Activated T-helper 1 cell treated with anti-CD3 and anti-CD28 coated beads, Interleukin-12 subunit alpha, Interleukin-12 subunit beta, Interleukin-2, Interleukin-4 antibody, amounts not matched to agents 30 ng/mL and 10 ng/mL and 1 ng/mL, durations not matched to agents 14 hours and 24 hours and 36 hours (primary cell): ENCODE results near the gene ZNF273. TPM values are rescaled to one million over a fixed set of nuclear protein-coding genes. Genes with fewer than 3 reads are reported as not detected.
"Not testable (repeated sequence)": the region's sequence is repeated elsewhere in the genome, so short reads cannot be mapped to it uniquely, and the experiment has no call there.

ENCODE experiments used
- DNase-seq: peaks from one replicate; pipeline ENCODE4 v3.0.0; 2021; ENCODE audit warnings: low spot score
- H3K27ac Mint-ChIP-seq: one replicate; pipeline ENCODE4 v1.8.0; 2021; ENCODE audit warnings: mild to moderate bottlenecking, mixed read lengths
- H3K27me3 Mint-ChIP-seq: one replicate; pipeline ENCODE4 v1.8.0; 2022; ENCODE audit warnings: mild to moderate bottlenecking, moderate library complexity, mixed read lengths; ENCODE audit not compliant: insufficient read depth
- H3K36me3 Mint-ChIP-seq: one replicate; pipeline ENCODE4 v1.8.0; 2021; ENCODE audit warnings: low read depth, mixed read lengths
- H3K4me1 Mint-ChIP-seq: one replicate; pipeline ENCODE4 v1.8.0; 2021; ENCODE audit warnings: low read depth, mixed read lengths
- H3K4me3 Mint-ChIP-seq: one replicate; pipeline ENCODE4 v1.8.0; 2021; ENCODE audit warnings: mild to moderate bottlenecking, moderate library complexity, mixed read lengths
- H3K9me3 Mint-ChIP-seq: one replicate; pipeline ENCODE4 v1.8.0; 2021; ENCODE audit warnings: mixed read lengths
- intact Hi-C: fragments of 100-400 bp; cut with micrococcal nuclease; formaldehyde crosslinking; loops from one replicate; pipeline ENCODE4 v1.15.1; 2024
- total RNA-seq: library from RNA; stranded (reverse); gene quantifications from 2 replicates; pipeline ENCODE4 v1.2.3, GENCODE V29; 2022

ZNF273 gene
- 8.5 and 9.3 TPM in 2 replicates for total RNA-seq

DNA sequence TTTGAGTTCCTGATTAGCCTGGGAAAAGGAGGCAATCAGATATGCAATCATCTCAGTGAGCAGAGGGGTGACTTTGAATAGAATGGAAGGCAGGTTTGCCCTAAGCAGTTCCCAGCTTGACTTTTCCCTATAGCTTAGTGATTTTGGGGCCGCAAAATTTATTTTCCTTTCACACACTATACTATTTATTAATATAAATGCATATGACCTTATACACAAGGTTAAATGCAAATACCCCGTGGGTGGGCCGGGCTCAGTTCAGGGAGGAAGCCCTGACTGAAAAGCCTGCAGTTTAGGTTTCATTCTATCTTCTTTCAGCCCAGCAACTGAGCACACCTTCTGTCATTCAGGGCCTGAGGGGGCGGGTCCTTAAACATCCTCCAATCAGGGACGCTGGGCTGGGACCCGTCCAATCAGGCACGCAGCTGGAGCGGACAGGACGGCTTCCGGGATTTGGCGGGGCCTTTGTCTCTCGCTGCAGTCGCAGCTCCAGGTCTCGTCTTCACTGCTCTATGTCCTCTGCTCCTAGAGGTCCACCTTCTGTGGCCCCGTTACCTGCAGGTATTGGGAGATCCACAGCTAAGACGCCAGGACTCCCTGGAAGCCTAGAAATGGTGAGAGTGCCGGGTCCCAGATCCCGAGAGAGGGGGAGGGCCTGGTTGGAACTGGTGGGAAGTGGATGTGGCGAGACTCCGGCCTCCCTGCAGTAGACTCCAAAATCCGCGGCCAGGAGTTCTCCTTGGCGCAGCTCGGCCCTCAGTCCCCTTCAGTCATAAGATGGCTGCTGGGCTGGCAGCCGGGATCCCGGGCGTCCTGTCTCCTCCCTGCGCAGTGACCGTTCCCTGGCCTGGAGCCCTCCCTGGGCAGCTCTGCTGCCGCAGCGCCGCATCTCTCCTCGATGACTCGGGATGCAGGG lies at the start of gene ZNF273:
Gene ZNF273, plus strand, starts transcription at position 468 of the 916 bp plus-strand sequence. Its CDS starts 45 bp downstream, at position 513.
- DNase-seq: peak; percentile 87
- Mint-ChIP-seq H3K27me3 (no peaks in the 10 kb centered on the region), H3K27ac (peak within 1 kb of the TSS; percentile 93), H3K4me3 (peak within 1 kb of the TSS; percentile 98), H3K4me1 (peaks cover 29% of the 10 kb centered on the region), H3K36me3 (peaks cover 19% of the 10 kb centered on the region), H3K9me3 (peaks cover 18% of the 10 kb centered on the region)
- intact Hi-C loops: loop anchor here (1.0 to 2.0 kb wide), 6 partner anchors 103 to 590 kb away; partner anchors contain the start of genes ERV3-1, ZNF107, ZNF138 and ZNF736

DNA sequence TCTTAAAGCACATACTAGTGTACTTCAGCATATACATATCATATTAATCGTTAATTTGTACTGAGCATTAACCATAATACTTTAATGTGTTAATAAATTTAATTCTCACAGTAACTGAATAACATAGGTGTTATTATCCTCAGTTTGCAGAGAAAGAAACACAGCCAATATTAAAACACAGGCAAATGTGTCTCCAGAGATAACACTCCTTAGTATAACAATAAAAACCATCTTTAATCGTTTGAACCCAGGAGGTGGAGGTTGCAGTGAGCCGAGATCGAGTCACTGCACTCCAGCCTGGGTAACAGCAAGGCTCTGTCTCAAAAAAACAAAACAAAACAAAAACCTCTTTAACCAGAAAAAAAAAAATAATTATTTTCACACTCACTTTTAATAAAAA lies 49.4 kb upstream of the ZNF273 start:
- intact Hi-C loops: no loop called here
- peaks cover 4% of the 10 kb centered on the region for H3K9me3 Mint-ChIP-seq
- H3K27ac Mint-ChIP-seq: no peak overlapping the region
- no peak for DNase-seq
- no peaks in the 10 kb centered on the region for H3K27me3 Mint-ChIP-seq
- no peaks in the 10 kb centered on the region for H3K36me3 Mint-ChIP-seq
- no peak overlapping the region for H3K4me3 Mint-ChIP-seq
- no peaks in the 10 kb centered on the region for H3K4me1 Mint-ChIP-seq

DNA sequence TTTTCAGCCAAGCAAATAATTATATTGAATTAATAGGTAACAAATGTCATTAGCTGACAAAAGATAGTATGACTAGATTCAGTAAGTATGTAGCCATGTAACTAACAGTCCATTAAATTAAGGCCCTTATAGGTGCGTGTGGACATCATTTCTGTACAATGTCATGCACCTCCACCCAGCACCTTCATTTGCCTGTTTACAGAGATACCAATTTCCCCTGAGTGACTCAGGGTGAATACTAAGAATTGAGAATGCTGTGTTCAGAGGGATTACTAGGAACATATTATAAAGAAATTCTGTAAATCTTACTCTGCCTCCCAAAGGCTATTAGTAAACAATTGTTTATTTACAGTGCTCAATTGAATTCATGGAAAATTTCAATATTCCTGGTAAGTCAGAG lies 48.1 kb upstream of the ZNF273 start:
- H3K27ac Mint-ChIP-seq: no peak overlapping the region
- peaks cover 4% of the 10 kb centered on the region for H3K9me3 Mint-ChIP-seq
- H3K36me3 Mint-ChIP-seq: no peaks in the 10 kb centered on the region
- no peak overlapping the region for H3K4me3 Mint-ChIP-seq
- no peak for DNase-seq
- no peaks in the 10 kb centered on the region for H3K4me1 Mint-ChIP-seq
- intact Hi-C loops: no loop called here
- H3K27me3 Mint-ChIP-seq: no peaks in the 10 kb centered on the region

DNA sequence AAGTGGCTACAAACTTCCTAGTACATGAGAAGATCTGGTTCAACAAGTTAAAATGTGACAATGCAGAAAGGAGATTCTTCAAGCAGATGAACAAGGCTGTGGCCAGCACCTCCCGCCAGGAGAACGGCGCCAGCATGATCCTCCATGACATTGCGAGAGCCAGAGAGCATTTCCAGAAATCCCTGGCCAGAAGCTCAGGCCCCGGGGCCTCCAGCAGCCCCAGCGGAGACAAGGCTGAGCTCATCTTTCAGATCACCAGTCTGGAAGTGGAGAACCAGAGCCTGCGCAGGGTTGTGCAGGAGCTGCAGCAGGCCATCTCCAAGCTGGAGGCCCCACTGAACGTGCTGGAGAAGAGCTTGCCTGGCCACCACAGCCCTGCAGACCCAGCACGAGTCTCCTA lies 40.1 kb upstream of the ZNF273 start:
- no peaks in the 10 kb centered on the region for H3K27me3 Mint-ChIP-seq
- H3K36me3 Mint-ChIP-seq: peaks cover 2% of the 10 kb centered on the region
- H3K4me1 Mint-ChIP-seq: no peaks in the 10 kb centered on the region
- H3K4me3 Mint-ChIP-seq: no peak overlapping the region
- DNase-seq: no peak
- no peak overlapping the region for H3K27ac Mint-ChIP-seq
- intact Hi-C loops: no loop called here
- H3K9me3 Mint-ChIP-seq: no peaks in the 10 kb centered on the region

GRCh38 chr7:64863530-64863929 lies 39.5 kb upstream of the ZNF273 start:
- H3K27me3 Mint-ChIP-seq, H3K4me1 Mint-ChIP-seq, intact Hi-C loops, DNase-seq, H3K36me3 Mint-ChIP-seq, H3K9me3 Mint-ChIP-seq, H3K4me3 Mint-ChIP-seq, H3K27ac Mint-ChIP-seq: not testable (repeated sequence)

- H3K27ac Mint-ChIP-seq: no peak overlapping the region
- H3K9me3 Mint-ChIP-seq: peaks cover 5% of the 10 kb centered on the region
- no peak for DNase-seq
- H3K4me1 Mint-ChIP-seq: no peaks in the 10 kb centered on the region
- H3K27me3 Mint-ChIP-seq: no peaks in the 10 kb centered on the region
- intact Hi-C loops: no loop called here
- H3K4me3 Mint-ChIP-seq: no peak overlapping the region
- peaks cover 2% of the 10 kb centered on the region for H3K36me3 Mint-ChIP-seq
Observed at GRCh38 chr7:64863969-64864368, 39.1 kb upstream of the ZNF273 start.

DNA sequence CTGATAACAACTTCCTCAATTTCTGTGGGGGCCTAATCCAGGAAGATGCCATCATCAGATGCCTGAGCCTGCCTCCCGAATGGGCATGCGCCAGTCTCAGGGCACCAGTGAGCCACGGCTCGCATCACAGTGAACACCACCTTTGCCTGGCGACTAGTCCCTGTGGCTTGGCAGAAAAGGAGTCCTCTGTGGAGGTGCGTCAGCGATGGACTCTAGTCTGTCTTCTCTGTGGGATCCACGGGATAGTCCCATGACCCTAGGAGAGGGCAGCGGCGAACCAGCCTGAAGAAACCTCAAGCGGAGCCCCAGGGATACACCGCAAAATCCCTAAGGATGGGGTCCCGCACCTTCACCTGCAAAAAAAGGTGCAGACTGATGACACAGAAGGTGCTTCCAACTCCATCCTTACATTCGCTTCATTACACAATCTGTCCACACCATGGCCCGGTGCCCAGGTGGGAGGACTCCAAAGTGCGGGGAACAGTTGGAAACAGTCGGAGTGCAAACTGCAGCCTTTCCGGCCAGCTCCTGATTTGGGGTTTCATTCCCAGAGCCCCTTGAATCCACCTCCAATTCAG lies 35.1 kb upstream of the ZNF273 start:
- intact Hi-C loops: no loop called here
- Mint-ChIP-seq H3K4me1 (no peaks in the 10 kb centered on the region), H3K27ac (no peak overlapping the region), H3K27me3 (no peaks in the 10 kb centered on the region), H3K36me3 (peaks cover 2% of the 10 kb centered on the region), H3K9me3 (peaks cover 22% of the 10 kb centered on the region), H3K4me3 (no peak overlapping the region)
- DNase-seq: no peak

- H3K36me3 Mint-ChIP-seq: peaks cover 2% of the 10 kb centered on the region
- no peaks in the 10 kb centered on the region for H3K4me1 Mint-ChIP-seq
- H3K9me3 Mint-ChIP-seq: peaks cover 23% of the 10 kb centered on the region
- no peak for DNase-seq
- H3K4me3 Mint-ChIP-seq: no peak overlapping the region
- H3K27me3 Mint-ChIP-seq: no peaks in the 10 kb centered on the region
- intact Hi-C loops: no loop called here
- H3K27ac Mint-ChIP-seq: no peak overlapping the region
Observed at GRCh38 chr7:64868499-64868898, 34.6 kb upstream of the ZNF273 start.

DNA sequence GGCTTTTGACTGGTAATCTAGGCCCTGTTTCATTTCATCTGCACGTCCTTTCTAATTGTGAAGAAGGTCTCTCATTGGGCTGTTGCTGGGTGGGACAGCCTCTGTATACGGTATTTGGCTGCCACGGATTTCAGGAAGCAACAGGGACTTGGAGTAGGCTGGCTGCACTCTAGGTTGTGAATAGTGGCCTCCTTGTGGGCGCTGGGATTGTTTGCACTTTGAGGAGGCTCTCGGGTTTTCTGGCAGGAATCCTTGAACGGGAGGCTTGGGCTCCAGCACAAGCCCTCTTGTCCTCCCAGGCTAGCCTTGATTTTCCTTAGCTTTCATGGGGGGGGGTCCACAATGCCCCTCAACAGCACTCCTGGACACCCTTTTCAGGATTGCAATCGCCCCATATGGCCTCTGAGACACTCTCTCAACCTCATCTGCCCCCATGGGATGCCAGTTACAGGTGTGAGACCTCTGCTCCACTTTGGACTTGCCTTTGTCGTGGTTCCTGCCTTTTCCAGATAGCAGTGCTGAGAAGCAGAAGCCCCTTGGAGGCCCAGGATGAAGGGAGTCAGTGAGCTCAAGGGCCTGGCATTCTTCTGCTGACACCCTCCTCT lies 33.9 kb upstream of the ZNF273 start:
- Mint-ChIP-seq H3K4me3 (no peak overlapping the region), H3K4me1 (no peaks in the 10 kb centered on the region), H3K36me3 (peaks cover 2% of the 10 kb centered on the region), H3K27ac (no peak overlapping the region), H3K27me3 (no peaks in the 10 kb centered on the region), H3K9me3 (peaks cover 29% of the 10 kb centered on the region)
- no peak for DNase-seq
- intact Hi-C loops: no loop called here

GRCh38 chr7:64869912-64870562 lies 33.0 kb upstream of the ZNF273 start:
- no peaks in the 10 kb centered on the region for H3K4me1 Mint-ChIP-seq
- no peak overlapping the region for H3K27ac Mint-ChIP-seq
- peaks cover 29% of the 10 kb centered on the region for H3K9me3 Mint-ChIP-seq
- intact Hi-C loops: no loop called here
- no peak for DNase-seq
- H3K4me3 Mint-ChIP-seq: no peak overlapping the region
- peaks cover 2% of the 10 kb centered on the region for H3K36me3 Mint-ChIP-seq
- H3K27me3 Mint-ChIP-seq: no peaks in the 10 kb centered on the region

DNA sequence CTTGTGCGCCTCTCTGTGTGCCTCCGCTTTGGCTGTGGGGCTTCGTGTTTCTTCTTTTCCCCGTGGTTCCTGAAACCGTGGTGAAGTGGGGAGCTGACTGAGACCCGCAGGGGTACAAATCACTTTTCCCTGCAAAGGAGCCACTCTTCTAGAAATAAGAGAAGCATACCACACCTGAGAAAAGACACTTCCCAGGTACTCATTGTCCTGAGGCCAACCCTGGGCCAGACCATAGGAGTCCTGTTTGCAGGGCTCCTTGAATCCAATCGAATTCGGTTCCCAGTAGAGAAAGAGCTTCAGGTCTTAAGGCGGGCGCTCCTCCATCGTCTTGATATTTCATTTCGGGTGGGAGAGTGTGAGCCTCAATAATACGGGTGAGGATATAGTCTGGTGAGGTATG lies 32.4 kb upstream of the ZNF273 start:
- intact Hi-C loops: no loop called here
- no peaks in the 10 kb centered on the region for H3K4me1 Mint-ChIP-seq
- H3K9me3 Mint-ChIP-seq: peaks cover 33% of the 10 kb centered on the region
- H3K27me3 Mint-ChIP-seq: no peaks in the 10 kb centered on the region
- peaks cover 2% of the 10 kb centered on the region for H3K36me3 Mint-ChIP-seq
- H3K27ac Mint-ChIP-seq: no peak overlapping the region
- no peak overlapping the region for H3K4me3 Mint-ChIP-seq
- DNase-seq: no peak

DNA sequence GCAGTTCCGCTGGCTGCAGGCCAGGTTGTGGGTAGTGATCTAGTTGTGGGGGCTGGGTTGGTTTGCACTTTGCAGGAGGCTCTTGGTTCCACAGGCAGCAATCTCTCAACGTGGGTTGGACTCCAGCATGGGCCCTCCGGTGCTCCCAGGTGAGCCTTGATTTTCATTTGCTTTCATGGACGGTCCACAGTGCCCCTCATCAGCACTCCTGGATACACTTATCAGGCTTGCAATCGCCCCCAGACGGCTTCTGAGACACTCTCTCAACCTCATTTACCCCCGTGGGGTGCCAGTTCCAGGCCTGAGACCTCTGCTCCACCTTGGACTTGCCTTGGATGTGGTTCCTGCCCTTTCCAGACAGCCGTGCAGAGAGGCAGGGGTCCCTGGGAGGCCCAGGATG lies 31.3 kb upstream of the ZNF273 start:
- intact Hi-C loops: no loop called here
- no peak overlapping the region for H3K27ac Mint-ChIP-seq
- H3K36me3 Mint-ChIP-seq: no peaks in the 10 kb centered on the region
- DNase-seq: no peak
- no peaks in the 10 kb centered on the region for H3K27me3 Mint-ChIP-seq
- H3K9me3 Mint-ChIP-seq: peaks cover 33% of the 10 kb centered on the region
- H3K4me1 Mint-ChIP-seq: no peaks in the 10 kb centered on the region
- H3K4me3 Mint-ChIP-seq: no peak overlapping the region
